Body of pancreas (tissue), 4 donors: ENCODE measurements around the gene PCSK5.

Experiments
- POLR2A ChIP-seq, 3 donors: fragments of 450-650 bp; IDR thresholded peaks; one replicate each; pipeline ENCODE4 v1.6.1; 2016; ENCODE audit warnings: antibody characterized with exemption in 3 of 3, mild to moderate bottlenecking in 2 of 3
- TF ChIP-seq, protein P1 (sequence below), 7 experiments: fragments of 450-650 bp in 4 of 7; fragments of 200-600 bp in 3 of 7; sonication (generic) in 3 of 7; IDR thresholded peaks; one replicate each; pipeline ENCODE4 v1.5.1; 2016 to 2019; ENCODE audit warnings: antibody characterized with exemption in 7 of 7

GRCh38 chr9:76338418-76338817 is 447.9 kb downstream of the PCSK5 start:
- TF ChIP-seq, protein P1, sequence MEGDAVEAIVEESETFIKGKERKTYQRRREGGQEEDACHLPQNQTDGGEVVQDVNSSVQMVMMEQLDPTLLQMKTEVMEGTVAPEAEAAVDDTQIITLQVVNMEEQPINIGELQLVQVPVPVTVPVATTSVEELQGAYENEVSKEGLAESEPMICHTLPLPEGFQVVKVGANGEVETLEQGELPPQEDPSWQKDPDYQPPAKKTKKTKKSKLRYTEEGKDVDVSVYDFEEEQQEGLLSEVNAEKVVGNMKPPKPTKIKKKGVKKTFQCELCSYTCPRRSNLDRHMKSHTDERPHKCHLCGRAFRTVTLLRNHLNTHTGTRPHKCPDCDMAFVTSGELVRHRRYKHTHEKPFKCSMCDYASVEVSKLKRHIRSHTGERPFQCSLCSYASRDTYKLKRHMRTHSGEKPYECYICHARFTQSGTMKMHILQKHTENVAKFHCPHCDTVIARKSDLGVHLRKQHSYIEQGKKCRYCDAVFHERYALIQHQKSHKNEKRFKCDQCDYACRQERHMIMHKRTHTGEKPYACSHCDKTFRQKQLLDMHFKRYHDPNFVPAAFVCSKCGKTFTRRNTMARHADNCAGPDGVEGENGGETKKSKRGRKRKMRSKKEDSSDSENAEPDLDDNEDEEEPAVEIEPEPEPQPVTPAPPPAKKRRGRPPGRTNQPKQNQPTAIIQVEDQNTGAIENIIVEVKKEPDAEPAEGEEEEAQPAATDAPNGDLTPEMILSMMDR (IDR thresholded peaks at IDR 0.05): no peak
- TF ChIP-seq POLR2A (IDR thresholded peaks at IDR 0.05): no peak
